ENCODE data around the gene CYP4F22. TPM values are rescaled to one million over a fixed set of nuclear protein-coding genes. Genes with fewer than 3 reads are reported as not detected.
A peak's percentile ranks its signal among the peaks of the same experiment; 100 is the strongest.

Gene CYP4F22
- total RNA-seq, 1 experiment from 2014 or later: 4.9 TPM

GRCh38 chr19:15583346-15583745, 75.0 kb downstream of the CYP4F22 start:
- DNase-seq (ENCODE audit: low read depth, low spot score): no peak
- intact Hi-C loops (cut with micrococcal nuclease): loop anchor here (5.0 kb wide), 1 partner anchor 179 kb away; no protein-coding TSS in a partner anchor
- ATAC-seq: no peak
- H3K9me2 ChIP-seq (ENCODE audit: insufficient read depth): no peaks in the 10 kb centered on the region
- peaks cover 0 to 9% of the 10 kb centered on the region in 2 experiments; a peak in 1 of 4 replicates for H3K4me1 ChIP-seq (ENCODE audit: control insufficient read depth in 1 of 2, insufficient read depth in 2 of 2, low read length in 2 of 2)
- RAD21 ChIA-PET (ENCODE audit: low non-redundant PET in 1 of 2, low total read pairs in 2 of 2, uncharacterized antibody in 2 of 2, unreplicated experiment in 2 of 2): no interaction called here
- CTCF ChIA-PET: no interaction called here
- H3K4me2 ChIP-seq (ENCODE audit: low read length): no peak overlapping the region
- H3K36me3 ChIP-seq (ENCODE audit: control insufficient read depth in 1 of 2, insufficient read depth in 2 of 2, low read length in 2 of 2): no peaks in the 10 kb centered on the region
- H3K9me3 ChIP-seq (ENCODE audit: control insufficient read depth in 1 of 2, insufficient read depth in 1 of 2, low read depth in 1 of 2, low read length in 2 of 2): no peaks in the 10 kb centered on the region
- POLR2A ChIA-PET: no interaction called here
- H3K27ac ChIP-seq (ENCODE audit: low read depth, low read length): no peak overlapping the region
- no peaks in the 10 kb centered on the region for H3K79me2 ChIP-seq (ENCODE audit: insufficient read depth, low read length)
- no peak overlapping the region for H3K4me3 ChIP-seq (replicated peaks in 1 of 2; ENCODE audit: low read depth in 1 of 2, low read length in 2 of 2)
- H3K9ac ChIP-seq (ENCODE audit: low read length): no peak overlapping the region
- H4K20me1 ChIP-seq (ENCODE audit: insufficient read depth): no peaks in the 10 kb centered on the region
- no TSS peak for BruUV-seq (replicated peaks)
- H2AFZ ChIP-seq (ENCODE audit: low read depth, low read length, poor library complexity, severe bottlenecking): no peak overlapping the region
- no peak for TF ChIP-seq YY1 (IDR thresholded peaks at IDR 0.05; ENCODE audit: extremely low read depth, insufficient replicate concordance, low read depth, low read length)
- TF ChIP-seq EZH2 (IDR thresholded peaks at IDR 0.05): no peak
- peaks cover 13% of the 10 kb centered on the region; the same call in 1 of the 2 replicates for H3K27me3 ChIP-seq (ENCODE audit: insufficient read depth, low read length)

GRCh38 chr19:15584095-15584494, 75.8 kb downstream of the CYP4F22 start:
- no peak overlapping the region for H3K27ac ChIP-seq (ENCODE audit: low read depth, low read length)
- no peak for ATAC-seq
- H3K4me2 ChIP-seq (ENCODE audit: low read length): peak overlapping the region; percentile 38
- DNase-seq (ENCODE audit: low read depth, low spot score): no peak
- no peaks in the 10 kb centered on the region for H4K20me1 ChIP-seq (ENCODE audit: insufficient read depth)
- intact Hi-C loops (cut with micrococcal nuclease): loop anchor here (1.0 to 5.0 kb wide), 2 partner anchors 178 to 226 kb away; no protein-coding TSS in a partner anchor
- no peak overlapping the region for H3K9ac ChIP-seq (ENCODE audit: low read length)
- BruUV-seq (replicated peaks): no TSS peak
- H3K9me2 ChIP-seq (ENCODE audit: insufficient read depth): no peaks in the 10 kb centered on the region
- ChIA-PET RAD21 (ENCODE audit: low non-redundant PET in 1 of 2, low total read pairs in 2 of 2, uncharacterized antibody in 2 of 2, unreplicated experiment in 2 of 2) (interaction anchor here in 1 of 2 experiments (0.7 kb wide), 1 partner anchor 458 kb away, joined by 3 read pairs; no protein-coding TSS in a partner anchor), CTCF (no interaction called here), POLR2A (no interaction called here)
- H3K79me2 ChIP-seq (ENCODE audit: insufficient read depth, low read length): no peaks in the 10 kb centered on the region
- H3K27me3 ChIP-seq (ENCODE audit: insufficient read depth, low read length): peaks cover 13% of the 10 kb centered on the region; the same call in 1 of the 2 replicates
- no peak overlapping the region for H2AFZ ChIP-seq (ENCODE audit: low read depth, low read length, poor library complexity, severe bottlenecking)
- peaks cover 0 to 9% of the 10 kb centered on the region in 2 experiments; a peak in 1 of 4 replicates for H3K4me1 ChIP-seq (ENCODE audit: control insufficient read depth in 1 of 2, insufficient read depth in 2 of 2, low read length in 2 of 2)
- H3K36me3 ChIP-seq (ENCODE audit: control insufficient read depth in 1 of 2, insufficient read depth in 2 of 2, low read length in 2 of 2): no peaks in the 10 kb centered on the region
- no peak overlapping the region for H3K4me3 ChIP-seq (replicated peaks in 1 of 2; ENCODE audit: low read depth in 1 of 2, low read length in 2 of 2)
- no peaks in the 10 kb centered on the region for H3K9me3 ChIP-seq (ENCODE audit: control insufficient read depth in 1 of 2, insufficient read depth in 1 of 2, low read depth in 1 of 2, low read length in 2 of 2)
- TF ChIP-seq TCF7L2 (IDR thresholded peaks at IDR 0.05; ENCODE audit: borderline replicate concordance, extremely low read depth, insufficient read depth, insufficient read length) (no peak), SP1 (IDR thresholded peaks at IDR 0.05; ENCODE audit: low read depth) (no peak), MAX (IDR thresholded peaks at IDR 0.05) (no peak), SRF (IDR thresholded peaks at IDR 0.05; ENCODE audit: low read depth) (no peak), JUND (IDR thresholded peaks at IDR 0.05) (no peak), EZH2 (IDR thresholded peaks at IDR 0.05) (no peak), POLR2AphosphoS5 (IDR thresholded peaks at IDR 0.05; ENCODE audit: low read depth, low read length) (no peak), REST (IDR thresholded peaks at IDR 0.05; ENCODE audit: low read depth) (no peak), EGR1 (IDR thresholded peaks at IDR 0.05; ENCODE audit: low read depth) (no peak), RAD21 (IDR thresholded peaks at IDR 0.05; ENCODE audit: low read depth) (no peak), SIN3A (IDR thresholded peaks at IDR 0.05; ENCODE audit: low read depth) (no peak), CTCF (IDR thresholded peaks at IDR 0.05 in 2 of 3, conservative IDR thresholded peaks at IDR 0.05 in 1 of 3; ENCODE audit: borderline replicate concordance in 1 of 3, insufficient read depth in 1 of 3, low read depth in 2 of 3, low read length in 2 of 3) (no peak), EZH2phosphoT487 (IDR thresholded peaks at IDR 0.05; ENCODE audit: borderline replicate concordance) (no peak)

Data from HCT116 (cell line).